Stimulated activated CD8-positive, alpha-beta memory T cell treated with anti-CD3 and anti-CD28 coated beads, Interleukin-12 subunit alpha, Interleukin-12 subunit beta, amount 100 ng/mL, for 24 hours (primary cell): ENCODE data around the gene CDC40.

Experiments
- DNase-seq: peaks from one replicate; pipeline ENCODE4 v3.0.0-alpha.2; 2020; ENCODE audit errors: extremely low read depth

CDC40 gene

DNA sequence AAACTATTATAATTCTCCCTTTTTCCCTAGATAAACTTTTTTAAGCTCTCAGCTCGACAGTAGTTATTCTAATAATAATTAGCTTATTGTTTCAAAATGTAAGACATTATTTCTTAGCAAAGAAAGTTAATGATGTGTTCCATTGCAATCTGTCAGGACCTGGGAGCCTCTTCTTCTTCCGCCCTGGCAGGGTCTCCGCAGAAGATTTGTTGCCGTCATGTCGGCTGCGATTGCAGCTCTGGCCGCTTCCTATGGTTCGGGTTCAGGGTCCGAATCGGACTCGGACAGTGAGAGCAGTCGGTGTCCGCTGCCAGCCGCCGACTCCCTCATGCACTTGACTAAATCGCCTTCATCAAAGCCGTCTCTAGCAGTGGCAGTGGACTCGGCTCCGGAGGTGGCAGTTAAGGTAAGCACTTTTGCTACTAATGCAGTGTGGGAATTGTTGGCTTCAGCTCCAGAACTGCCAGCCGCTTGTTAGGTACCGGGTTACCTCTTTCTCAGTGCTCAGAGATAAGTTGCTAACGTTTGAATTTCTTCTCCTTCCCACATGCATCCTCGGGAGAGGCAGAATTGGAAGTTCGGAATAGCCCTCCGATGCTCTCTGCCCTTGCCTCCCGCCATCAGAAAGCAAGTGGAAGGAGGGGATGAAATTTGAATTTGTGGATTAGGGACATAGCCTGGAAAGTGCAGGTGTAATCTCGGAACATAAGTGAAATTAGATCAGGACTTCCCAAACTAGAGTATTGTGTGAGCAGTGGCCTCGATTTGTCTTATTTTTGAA is at the start of gene CDC40:
TSS of gene CDC40 (plus strand) at position 200 of the 781 bp plus-strand sequence. CDS start at position 218, 18 bp downstream.
- DNase-seq: peak; percentile 33

- no peak for DNase-seq
Measured at GRCh38 chr6:110137924-110138887, 42.0 kb upstream of the CDC40 start.

- DNase-seq: no peak
Measured at GRCh38 chr6:110139052-110139451, 41.2 kb upstream of the CDC40 start.

DNA sequence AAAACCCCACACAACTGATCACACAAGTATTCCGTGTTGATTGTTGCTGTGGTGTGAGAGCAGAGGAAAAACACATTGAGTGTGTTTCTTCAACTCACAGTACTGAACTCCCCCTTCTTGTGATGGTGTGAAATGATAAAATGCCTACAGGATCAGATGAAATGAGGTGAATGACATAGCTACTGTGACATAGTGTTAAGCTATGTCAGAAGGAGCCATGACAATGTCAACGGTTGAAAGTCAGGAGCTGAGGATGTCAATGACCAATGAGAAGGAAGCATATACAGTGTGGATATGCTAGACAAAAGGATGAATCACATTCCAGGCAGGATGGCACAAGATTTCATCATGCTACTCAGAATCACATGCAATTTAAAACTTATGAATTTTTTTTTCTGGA is 39.6 kb upstream of the CDC40 start:
- DNase-seq: no peak

DNA sequence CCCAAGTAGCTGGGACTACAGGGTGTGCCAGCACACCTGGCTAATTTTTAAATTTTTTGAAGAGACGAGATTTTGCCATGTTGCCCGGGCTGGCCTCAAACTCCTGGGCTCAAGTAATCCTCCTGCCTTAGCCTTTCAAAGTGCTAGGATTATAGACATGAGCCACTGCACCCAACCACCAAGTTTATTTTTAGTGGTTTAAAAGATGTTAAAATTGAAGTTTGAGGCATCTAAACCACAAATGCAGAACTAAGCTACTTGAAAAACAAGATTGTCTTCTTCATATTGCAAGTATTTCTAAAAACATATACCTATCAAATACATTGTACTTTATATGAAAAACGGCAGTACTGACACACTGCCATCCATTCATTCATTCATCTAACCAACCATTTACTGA is 32.4 kb upstream of the CDC40 start:
- DNase-seq: no peak

DNA sequence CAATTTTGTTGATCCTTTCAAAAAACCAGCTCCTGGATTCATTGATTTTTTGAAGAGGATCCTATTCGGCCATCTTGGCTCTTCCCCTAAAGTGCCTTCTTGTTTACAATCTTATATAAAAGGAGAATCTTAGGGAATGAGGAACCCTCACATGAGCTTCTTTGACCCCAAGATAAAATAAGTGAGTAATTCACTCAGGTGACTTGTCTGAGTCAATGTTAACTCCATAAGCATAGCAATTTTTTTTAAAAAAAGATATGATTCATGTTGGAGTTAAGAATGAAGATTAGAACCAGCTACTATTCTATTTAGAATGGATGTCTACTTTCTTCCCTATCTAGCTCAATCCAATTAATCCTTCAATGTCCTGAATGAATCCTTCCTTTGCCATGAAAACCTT is 21.7 kb upstream of the CDC40 start:
- no peak for DNase-seq

DNA sequence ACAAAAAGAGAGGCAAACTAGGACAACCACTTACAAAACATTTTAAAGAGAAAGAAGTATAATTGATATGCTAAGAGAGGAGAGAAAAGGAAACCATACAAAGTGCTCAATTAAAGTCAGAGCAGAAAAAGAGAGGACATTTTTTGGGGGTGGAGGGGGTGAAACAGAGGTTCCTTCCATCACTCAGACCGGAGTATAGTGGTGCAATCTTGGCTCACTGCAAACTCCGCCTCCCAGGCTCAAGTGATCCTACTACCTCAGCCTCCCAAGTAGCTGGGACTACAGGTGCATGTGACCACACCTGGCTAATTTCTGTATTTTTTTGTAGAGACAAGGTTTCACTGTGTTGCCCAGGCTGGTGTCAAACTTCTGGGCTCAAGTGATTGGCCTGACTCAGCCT is 10.1 kb upstream of the CDC40 start:
- DNase-seq: no peak

- no peak for DNase-seq
Measured at GRCh38 chr6:110173506-110174132, 6.6 kb upstream of the CDC40 start.

- peak; percentile 8 for DNase-seq
Measured at GRCh38 chr6:110178626-110179405, 1.4 kb upstream of the CDC40 start.

GRCh38 chr6:110179406-110180227 is 610 bp upstream of the CDC40 start, which contains the start of gene WASF1:
WASF1 (minus strand) TSS chr6:110179670; CDS start chr6:110127601, 52,069 bp downstream.
- DNase-seq: peak; percentile 80

GRCh38 chr6:110181131-110182030 is 1.2 kb downstream of the CDC40 start:
- no peak for DNase-seq

- DNase-seq: no peak
Measured at GRCh38 chr6:110183292-110183885, 3.2 kb downstream of the CDC40 start.

DNA sequence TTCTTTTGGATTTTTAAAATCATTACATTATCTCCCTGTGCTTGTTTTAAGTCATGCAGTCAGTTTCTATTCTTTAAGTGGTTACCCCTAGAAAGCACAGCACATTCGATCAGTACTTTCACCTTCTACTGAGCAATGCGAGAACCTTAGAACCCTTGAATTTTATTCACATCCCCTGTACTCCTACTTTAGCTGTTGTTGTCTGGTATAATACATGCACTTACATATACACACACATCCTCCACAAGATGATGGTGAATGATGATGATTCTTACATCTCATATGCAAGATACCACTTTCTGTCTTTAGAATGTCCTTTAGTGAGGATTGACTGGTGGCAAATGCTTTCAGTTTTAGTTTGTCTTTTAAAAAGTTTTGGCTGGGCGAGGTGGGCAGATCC is 5.7 kb downstream of the CDC40 start:
- no peak for DNase-seq

DNA sequence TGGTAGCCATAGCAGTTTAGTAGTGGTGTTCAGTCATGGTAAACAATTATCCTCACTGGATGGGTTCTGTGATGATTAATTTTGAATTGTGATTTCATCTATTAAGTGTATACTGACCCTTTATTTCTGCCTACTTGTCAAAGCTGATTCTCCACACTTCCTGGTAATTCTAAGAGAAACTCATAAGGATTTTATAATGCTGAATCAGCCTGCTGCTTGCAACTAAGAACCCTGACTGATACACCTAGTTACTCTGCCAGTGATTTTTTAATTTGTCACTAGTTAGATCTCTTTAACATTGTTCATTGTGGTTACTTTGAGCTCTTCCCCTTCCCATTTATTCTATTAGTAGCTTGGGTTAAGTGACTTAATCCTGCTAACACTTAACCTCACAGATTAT is 8.6 kb downstream of the CDC40 start:
- no peak for DNase-seq

- no peak for DNase-seq
Measured at GRCh38 chr6:110190726-110191125, 10.5 kb downstream of the CDC40 start.

DNA sequence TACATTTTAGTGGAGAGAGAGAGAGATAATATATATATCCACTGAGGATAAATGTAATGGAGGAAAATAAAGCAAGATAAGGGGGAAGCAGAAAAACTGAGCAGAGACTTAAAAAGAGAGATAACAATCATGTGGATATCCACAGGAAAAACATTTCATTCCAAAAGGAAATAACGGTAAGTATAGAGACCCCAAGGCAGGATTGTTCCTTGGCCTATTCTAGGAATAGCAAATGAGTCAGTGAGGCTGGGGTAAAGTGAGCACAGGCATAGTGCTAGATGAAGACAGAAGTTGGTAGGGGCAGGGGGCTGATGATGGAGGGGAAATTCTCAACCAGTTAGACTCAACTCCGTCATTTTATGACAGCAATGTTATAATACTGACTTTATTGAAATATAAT is 11.2 kb downstream of the CDC40 start:
- DNase-seq: no peak

GRCh38 chr6:110195639-110196038 is 15.4 kb downstream of the CDC40 start:
- no peak for DNase-seq

GRCh38 chr6:110196874-110197273 is 16.6 kb downstream of the CDC40 start:
- no peak for DNase-seq

DNA sequence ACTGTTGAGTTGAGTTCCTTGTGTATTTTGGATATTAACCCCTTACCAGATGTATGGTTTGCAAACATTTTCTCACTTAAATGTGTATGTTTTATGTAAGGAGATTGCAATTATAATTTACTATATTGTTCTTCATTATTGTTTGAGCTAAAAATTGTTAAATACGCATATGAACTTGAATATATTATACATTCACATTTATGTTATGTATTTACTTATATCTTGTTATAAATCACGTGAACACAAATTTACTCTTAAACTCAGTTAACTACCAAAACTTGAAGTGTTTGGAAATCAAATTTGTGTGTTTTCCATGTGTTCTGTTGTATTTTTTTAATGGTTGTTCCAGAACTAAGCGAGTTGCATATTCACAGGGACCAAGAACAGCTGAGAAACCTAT is 18.3 kb downstream of the CDC40 start:
- DNase-seq: no peak
